GM12878 (cell line): ENCODE data around the gene ZNF692. TPM values are rescaled to one million over a fixed set of nuclear protein-coding genes. Genes with fewer than 3 reads are reported as not detected.
A peak's percentile ranks its signal among the peaks of the same experiment; 100 is the strongest.

ENCODE experiments used
- BACH1 ChIP-seq: fragments of 450-650 bp; IDR thresholded peaks from 2 replicates; pipeline ENCODE4 v1.6.1; 2017; ENCODE audit warnings: mild to moderate bottlenecking, borderline replicate concordance
- BHLHE40 ChIP-seq, 2 experiments: fragments of 450-650 bp in 1 of 2; IDR thresholded peaks; 2 replicates each; pipeline ENCODE4 v1.6.1; 2011 to 2017; ENCODE audit warnings: low read depth in 2 of 2, borderline replicate concordance in 1 of 2, improper control_type of control experiment in 1 of 2, low read length in 1 of 2, mild to moderate bottlenecking in 1 of 2
- CBFB ChIP-seq: IDR thresholded peaks from 2 replicates; pipeline ENCODE4 v1.6.1; 2016; ENCODE audit warnings: antibody characterized with exemption, low read depth
- CREB1 ChIP-seq: IDR thresholded peaks from 2 replicates; pipeline ENCODE4 v1.6.1; 2012; ENCODE audit warnings: low read depth, mild to moderate bottlenecking, inconsistent platforms
- DPF2 ChIP-seq: fragments of 450-650 bp; IDR thresholded peaks from 2 replicates; pipeline ENCODE4 v1.6.1; 2017; ENCODE audit warnings: mild to moderate bottlenecking
- E4F1 ChIP-seq: fragments of 450-650 bp; IDR thresholded peaks from 2 replicates; pipeline ENCODE4 v1.6.1; 2018; ENCODE audit warnings: borderline replicate concordance, mild to moderate bottlenecking; ENCODE audit not compliant: partially characterized antibody
- EGR1 ChIP-seq, 2 experiments: IDR thresholded peaks; 1 replicate in 1 of 2; 2 replicates in 1 of 2; pipeline ENCODE4 v1.6.1; 2011 to 2012; ENCODE audit warnings: low read depth in 2 of 2, low read length in 2 of 2, borderline replicate concordance in 1 of 2, mild to moderate bottlenecking in 1 of 2, moderate library complexity in 1 of 2
- GATAD2B ChIP-seq: fragments of 450-650 bp; conservative IDR thresholded peaks from 2 replicates; pipeline ENCODE4 v1.6.1; 2017; ENCODE audit warnings: low read depth, mild to moderate bottlenecking, moderate library complexity
- HDGF ChIP-seq: fragments of 450-650 bp; IDR thresholded peaks from 2 replicates; pipeline ENCODE4 v1.6.1; 2016; ENCODE audit warnings: antibody characterized with exemption
- IKZF2 ChIP-seq, 2 experiments: fragments of 450-650 bp; IDR thresholded peaks; 2 replicates each; pipeline ENCODE4 v1.6.1; 2017; ENCODE audit warnings: mild to moderate bottlenecking in 2 of 2, moderate library complexity in 2 of 2
- LARP7 ChIP-seq: fragments of 450-650 bp; IDR thresholded peaks from 2 replicates; pipeline ENCODE4 v1.6.1; 2017; ENCODE audit warnings: mild to moderate bottlenecking
- MEF2B ChIP-seq: fragments of 450-650 bp; IDR thresholded peaks from 2 replicates; pipeline ENCODE4 v1.6.1; 2018; ENCODE audit warnings: mild to moderate bottlenecking, moderate library complexity; ENCODE audit not compliant: partially characterized antibody, poor library complexity, severe bottlenecking
- MLLT1 ChIP-seq: fragments of 450-650 bp; IDR thresholded peaks from 2 replicates; pipeline ENCODE4 v1.6.1; 2016; ENCODE audit warnings: mild to moderate bottlenecking
- MYB ChIP-seq: fragments of 150-350 bp; IDR thresholded peaks from 2 replicates; pipeline ENCODE4 v1.6.1; 2014; ENCODE audit warnings: mild to moderate bottlenecking, low read depth, low read length, borderline replicate concordance
- NBN ChIP-seq: fragments of 450-650 bp; IDR thresholded peaks from 2 replicates; pipeline ENCODE4 v1.6.1; 2016
- NFYB ChIP-seq: IDR thresholded peaks from 2 replicates; pipeline ENCODE4 v1.6.1; 2011; ENCODE audit warnings: low read depth, mild to moderate bottlenecking, low read length, improper control_type of control experiment, moderate library complexity; ENCODE audit not compliant: insufficient read depth
- NR2C1 ChIP-seq: fragments of 450-650 bp; IDR thresholded peaks from 2 replicates; pipeline ENCODE4 v1.6.1; 2017; ENCODE audit warnings: antibody characterized with exemption, mild to moderate bottlenecking, moderate library complexity
- NR2F1 ChIP-seq: fragments of 450-650 bp; conservative IDR thresholded peaks from 2 replicates; pipeline ENCODE4 v1.6.1; 2017; ENCODE audit warnings: mild to moderate bottlenecking
- PAX5 ChIP-seq: IDR thresholded peaks from 2 replicates; pipeline ENCODE4 v1.6.1; 2011; ENCODE audit warnings: low read depth, low read length, borderline replicate concordance
- PBX3 ChIP-seq: IDR thresholded peaks from 2 replicates; pipeline ENCODE4 v1.6.1; 2011; ENCODE audit warnings: mild to moderate bottlenecking, low read depth, low read length, moderate library complexity; ENCODE audit not compliant: insufficient replicate concordance
- POLR2A ChIP-seq: IDR thresholded peaks from 2 replicates; pipeline ENCODE4 v1.6.1; 2011; ENCODE audit warnings: low read depth, mild to moderate bottlenecking, low read length
- POLR2AphosphoS2 ChIP-seq: IDR thresholded peaks from 2 replicates; pipeline ENCODE4 v1.6.1; 2011; ENCODE audit warnings: low read depth, mild to moderate bottlenecking, low read length, improper control_type of control experiment, moderate library complexity
- RB1 ChIP-seq: fragments of 450-650 bp; formaldehyde crosslinking; IDR thresholded peaks from 2 replicates; pipeline ENCODE4 v1.6.1; 2017; ENCODE audit warnings: mild to moderate bottlenecking, borderline replicate concordance
- SPI1 ChIP-seq: IDR thresholded peaks from 2 replicates; pipeline ENCODE4 v1.6.1; 2011; ENCODE audit warnings: low read depth, mild to moderate bottlenecking, low read length, moderate library complexity, borderline replicate concordance; ENCODE audit not compliant: insufficient read depth
- SUZ12 ChIP-seq: fragments of 200-600 bp; sonication (generic); IDR thresholded peaks from one replicate; pipeline ENCODE4 v1.6.1; 2018; ENCODE audit warnings: antibody characterized with exemption, mild to moderate bottlenecking; ENCODE audit not compliant: unreplicated experiment
- ZZZ3 ChIP-seq: IDR thresholded peaks from 2 replicates; pipeline ENCODE4 v1.6.1; 2011; ENCODE audit warnings: low read depth; ENCODE audit not compliant: control insufficient read depth, insufficient read length
- polyA plus RNA-seq, 11 experiments: library from polyadenylated mRNA; depleted of rRNA in 4 of 11; unstranded in 6 of 11; stranded (reverse) in 5 of 11; fragments of >200 nt; fragmentation: Nextera tagmentation in 4 of 11; fragmentation: Illumina TruSeq in 1 of 11; extraction: Ambion mirVana in 4 of 11; extraction: Trizol in 1 of 11; gene quantifications; 1 replicate in 1 of 11; 2 replicates in 10 of 11; pipeline versions ENCODE4 v1.2.1 to v1.2.3, GENCODE V29; 2011 to 2016; ENCODE audit warnings: inconsistent platforms in 2 of 11, missing spikeins in 2 of 11, low read depth in 1 of 11
- total RNA-seq, 4 experiments: library from RNA; depleted of rRNA in 3 of 4; stranded (reverse); fragments of >200 nt in 3 of 4; fragmentation: Illumina TruSeq in 1 of 4; extraction: Trizol in 1 of 4; gene quantifications; 2 replicates each; pipeline versions ENCODE4 v1.2.1 to v1.2.3, GENCODE V29; 2013 to 2021

Gene ZNF692
- total and polyA plus RNA-seq, 10 of the 15 experiments (the other 5 are each of a cell fraction or from before 2014, with no cell fraction given) = 5.3 to 76.6 (median 36.9) TPM

GRCh38 chr1:248838357-248839167 is 20.3 kb downstream of the ZNF692 start (continued):
- TF ChIP-seq MLLT1 (peak; percentile 73), CBFB (no peak), ZZZ3 (no peak), PAX5 (0 out of 2 replicates have a peak, but pooled peaks have one; percentile 21), NR2F1 (peak; percentile 92), LARP7 (peak; percentile 80), BACH1 (peak; percentile 18), POLR2A (peak; percentile 82), EGR1 (IDR thresholded peaks at IDR 0.05; ENCODE audit: borderline replicate concordance in 1 of 2, low read depth in 2 of 2, low read length in 2 of 2) (no peak; a peak in 1 of 3 replicates), NBN (peak; percentile 83; the same call in 1 of the 2 replicates), POLR2AphosphoS2 (peak; percentile 60), CREB1 (peak; percentile 97), DPF2 (peak; percentile 70), NFYB (peak; percentile 74), BHLHE40 (IDR thresholded peaks at IDR 0.05; ENCODE audit: borderline replicate concordance in 1 of 2, low read depth in 2 of 2, low read length in 1 of 2) (peak; percentile 70 to 76), HDGF (peak; percentile 65; the same call in 1 of the 2 replicates), SUZ12 (no peak), IKZF2 (IDR thresholded peaks at IDR 0.05) (peak in 1 of 2 experiments; percentile 3; a peak in 1 of 4 replicates), SPI1 (peak; percentile 67; the same call in 1 of the 2 replicates), MYB (no peak), NR2C1 (peak; percentile 79), RB1 (0 out of 2 replicates have a peak, but pooled peaks have one; percentile 69), PBX3 (peak; percentile 25), MEF2B (peak; percentile 44), E4F1 (peak; percentile 51), GATAD2B (peak; percentile 92)
